Right ventricle myocardium superior (tissue), 1 donor: ENCODE data around the gene MYRIP. TPM values are rescaled to one million over a fixed set of nuclear protein-coding genes. Genes with fewer than 3 reads are reported as not detected.
"Not testable (repeated sequence)": the region's sequence is repeated elsewhere in the genome, so short reads cannot be mapped to it uniquely, and the experiment has no call there.

Experiments used
- ATAC-seq: fragments of 200-7000 bp; cut with Tn5 transposase; one replicate; pipeline ENCODE4 v1.9.1; 2020; ENCODE audit warnings: mild to moderate bottlenecking; ENCODE audit not compliant: poor library complexity
- DNase-seq: peaks from one replicate; pipeline ENCODE4 v3.0.0-alpha.2; 2020
- intact Hi-C: fragments of 100-400 bp; cut with DNase I; formaldehyde crosslinking; loops from one replicate; pipeline ENCODE4 v1.11.2; 2022
- total RNA-seq: library from RNA; stranded (reverse); fragmentation: NEBNext Ultra II Directional; extraction: Animal tissue kit (Norgen Biotek cat#: 25700); gene quantifications from one replicate; pipeline ENCODE4 v1.2.1, GENCODE V29; 2021
- donor health status: DM: no; HTN: yes; CAD: no; lungs with severe emphysema.

Gene MYRIP
- total RNA-seq, 1 donor from 2014 or later = 1.6 TPM

DNA sequence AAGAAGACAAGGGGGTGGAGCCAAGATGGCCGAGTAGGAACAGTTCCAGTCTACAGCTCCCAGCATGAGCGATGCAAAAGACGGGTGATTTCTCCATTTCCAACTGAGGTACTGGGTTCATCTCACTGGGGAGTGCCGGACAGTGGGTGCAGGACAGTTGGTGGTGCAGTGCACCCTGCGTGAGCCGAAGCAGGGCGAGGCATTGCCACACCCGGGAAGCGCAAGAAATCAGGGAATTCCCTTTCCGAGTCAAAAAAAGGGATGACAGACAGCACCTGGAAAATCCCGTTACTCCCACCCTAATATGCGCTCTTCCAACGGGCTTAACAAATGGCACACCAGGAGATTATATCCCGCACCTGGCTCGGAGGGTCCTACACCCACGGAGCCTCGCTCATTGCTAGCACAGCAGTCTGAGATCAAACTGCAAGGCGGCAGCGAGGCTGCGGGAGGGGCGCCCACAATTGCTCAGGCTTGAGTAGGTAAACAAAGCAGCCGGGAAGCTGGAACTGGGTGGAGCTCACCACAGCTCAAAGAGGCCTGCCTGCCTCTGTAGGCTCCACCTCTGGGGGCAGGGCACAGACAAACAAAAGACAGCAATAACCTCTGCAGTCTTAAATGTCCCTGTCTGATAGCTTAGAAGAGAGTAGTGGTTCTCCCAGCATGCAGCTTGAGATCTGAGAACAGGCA lies 324.6 kb downstream of the MYRIP start:
- intact Hi-C loops, DNase-seq, ATAC-seq: not testable (repeated sequence)

DNA sequence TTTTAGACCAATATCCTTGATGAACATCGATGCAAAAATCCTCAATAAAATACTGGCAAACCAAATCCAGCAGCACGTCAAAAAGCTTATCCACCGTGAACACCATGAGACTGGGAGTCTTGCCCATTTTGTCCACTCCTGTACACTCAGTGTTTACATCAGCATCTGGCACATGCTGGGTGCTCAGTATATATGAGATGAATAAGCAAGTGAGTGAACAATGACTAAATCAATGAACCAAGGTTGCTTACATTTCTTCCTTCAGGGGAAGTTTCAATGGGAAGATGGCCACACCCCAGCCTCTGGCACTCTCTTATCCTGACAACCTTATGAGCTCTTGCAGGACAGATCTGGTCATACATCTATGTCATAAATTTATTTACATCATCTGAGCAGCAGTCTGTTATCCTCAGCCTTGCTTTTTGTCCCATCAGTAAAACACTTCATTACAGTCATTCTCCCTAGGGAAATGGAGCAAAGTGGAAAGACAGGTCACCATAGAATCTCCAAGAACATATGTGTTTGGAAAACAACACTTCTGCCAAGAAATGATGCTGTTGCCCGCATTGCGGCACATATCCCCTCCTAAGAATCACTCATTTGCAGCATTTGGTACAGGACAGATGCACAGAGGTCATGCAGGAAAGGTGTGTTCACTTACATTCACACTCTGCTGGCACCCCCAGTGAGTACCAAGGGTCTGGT lies 328.3 kb downstream of the MYRIP start:
- intact Hi-C loops = no loop called here
- no peak for DNase-seq
- ATAC-seq = no peak

DNA sequence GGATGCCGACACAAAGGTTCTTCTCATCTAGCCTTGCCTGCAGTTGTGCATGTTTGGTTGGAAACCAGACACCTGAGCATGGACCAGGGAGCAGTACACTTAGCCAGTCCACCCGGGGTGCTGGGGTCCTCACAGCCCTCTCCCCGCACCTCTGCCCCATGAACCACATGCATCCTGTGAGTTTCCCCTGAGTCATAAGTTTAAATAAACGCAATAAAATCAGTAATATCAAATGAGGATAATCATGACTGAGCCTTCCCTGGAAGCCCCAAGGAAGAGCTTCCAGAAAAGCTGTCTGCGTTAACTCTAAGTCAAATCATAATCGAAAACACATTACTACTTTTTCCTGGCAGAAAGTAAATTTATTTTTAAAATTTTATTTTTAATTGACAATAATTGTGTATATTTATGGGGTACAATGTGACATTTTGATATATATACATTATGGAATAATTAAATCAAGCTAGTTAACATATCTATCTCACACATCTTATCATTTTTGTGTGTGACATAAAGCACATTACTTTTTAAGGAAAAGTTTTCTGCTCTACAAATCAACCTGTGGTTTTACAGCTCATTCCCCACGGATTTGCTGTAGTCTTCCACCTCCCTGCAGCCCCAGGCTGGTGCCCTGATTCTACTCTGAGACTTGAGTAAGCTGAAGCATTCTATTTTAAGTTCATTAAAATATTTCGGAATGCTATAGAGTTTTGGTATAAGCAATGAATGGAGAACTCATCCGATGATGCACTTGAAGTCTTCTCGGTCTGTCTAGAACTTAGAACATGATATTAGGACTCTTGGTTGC lies 334.1 kb downstream of the MYRIP start:
- no peak for DNase-seq
- ATAC-seq = no peak
- intact Hi-C loops = no loop called here

DNA sequence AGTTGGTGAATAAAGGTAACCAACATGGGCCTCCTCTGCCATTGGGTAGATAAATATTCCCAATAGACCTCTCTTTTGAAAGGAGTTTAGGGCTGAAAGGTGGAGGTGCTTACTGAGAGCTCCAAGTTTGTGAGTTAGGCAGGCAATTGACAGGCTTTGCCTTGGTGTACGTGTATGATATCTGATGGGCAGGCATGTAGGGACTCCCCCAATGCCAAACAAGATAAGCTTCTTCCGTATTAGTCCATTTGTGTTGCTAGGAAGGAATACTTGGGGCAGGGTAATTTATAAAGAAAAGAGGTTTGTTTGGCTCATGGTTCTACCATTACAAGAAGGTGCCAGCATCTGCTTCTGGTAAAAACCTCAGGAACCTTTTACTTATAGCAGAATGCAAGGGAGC lies 339.4 kb downstream of the MYRIP start:
- intact Hi-C loops = no loop called here
- ATAC-seq (no peak), DNase-seq (no peak)

DNA sequence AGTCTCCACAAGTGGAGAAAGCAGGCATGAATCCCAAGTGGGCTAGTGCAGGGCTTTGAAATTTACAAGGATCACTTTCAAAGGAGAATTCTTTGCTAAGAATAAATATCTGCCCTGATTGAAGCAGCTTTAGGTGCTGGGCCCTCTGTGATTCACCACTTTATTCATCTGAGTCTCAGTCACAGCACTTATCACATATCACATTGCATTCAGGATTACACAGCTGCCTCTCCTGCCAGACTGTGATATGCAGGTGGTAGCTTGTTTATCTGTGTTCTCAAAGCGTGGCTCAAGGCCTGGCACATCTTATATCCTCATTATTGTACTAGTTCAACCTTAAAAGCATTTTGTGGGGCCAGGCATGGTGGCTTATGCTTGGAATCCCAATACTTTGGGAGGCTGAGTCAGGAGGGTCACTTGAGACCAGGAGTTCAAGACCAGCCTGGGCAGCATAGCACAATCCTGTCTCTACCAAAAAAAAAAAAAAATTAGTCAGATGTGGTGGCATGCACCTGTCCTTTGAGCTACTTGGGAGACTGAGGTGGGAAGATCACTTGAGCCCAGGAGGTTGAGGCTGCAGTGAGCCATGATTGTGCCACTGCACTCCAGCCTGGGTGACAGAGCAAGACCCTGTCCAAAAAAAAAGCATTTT lies 343.2 kb downstream of the MYRIP start:
- ATAC-seq (no peak), DNase-seq (no peak)
- intact Hi-C loops = no loop called here

GRCh38 chr3:40160933-40161332 lies 351.5 kb downstream of the MYRIP start:
- intact Hi-C loops = no loop called here
- DNase-seq (no peak), ATAC-seq (no peak)

DNA sequence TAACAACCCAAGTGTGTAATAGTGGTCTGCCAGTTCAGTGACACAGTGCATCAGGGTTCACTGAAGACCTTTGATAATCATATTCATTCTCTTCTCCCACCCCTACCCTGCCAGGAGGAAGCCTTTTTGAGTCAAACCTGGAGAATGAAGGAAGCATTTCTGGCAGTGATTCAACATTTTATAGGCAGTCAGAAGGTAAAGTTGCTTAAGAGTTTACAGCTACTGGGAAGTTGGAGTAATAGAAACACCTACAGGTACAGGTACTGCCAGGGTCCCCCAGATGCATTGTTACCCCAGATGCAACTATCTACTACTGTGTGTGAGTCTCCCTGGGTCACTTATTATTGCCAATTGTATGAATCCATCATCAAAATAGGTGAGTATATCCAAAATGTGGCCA lies 353.2 kb downstream of the MYRIP start:
- DNase-seq = no peak
- ATAC-seq = no peak
- intact Hi-C loops = no loop called here

GRCh38 chr3:40166997-40167396 lies 357.6 kb downstream of the MYRIP start:
- DNase-seq = no peak
- intact Hi-C loops = no loop called here
- no peak for ATAC-seq

DNA sequence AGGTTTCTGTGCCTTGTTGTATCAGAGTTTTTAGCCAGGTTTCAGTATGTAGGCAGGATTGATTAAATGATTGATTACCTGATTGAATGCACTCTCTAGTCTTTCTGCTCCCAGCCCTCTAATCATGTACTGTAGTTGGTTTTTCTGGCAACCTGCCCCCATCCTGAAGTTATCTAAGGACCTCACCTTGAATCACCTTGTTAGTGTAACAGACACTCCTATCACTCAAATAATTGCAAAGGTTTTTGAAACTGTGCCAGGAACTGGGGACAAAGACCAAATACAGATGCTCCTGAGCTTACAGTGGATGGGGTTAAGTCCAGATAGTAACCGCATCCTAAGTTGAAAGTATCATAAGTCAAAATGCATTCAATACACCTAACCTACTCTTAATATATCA lies 358.5 kb downstream of the MYRIP start:
- DNase-seq (no peak), ATAC-seq (no peak)
- intact Hi-C loops = no loop called here

DNA sequence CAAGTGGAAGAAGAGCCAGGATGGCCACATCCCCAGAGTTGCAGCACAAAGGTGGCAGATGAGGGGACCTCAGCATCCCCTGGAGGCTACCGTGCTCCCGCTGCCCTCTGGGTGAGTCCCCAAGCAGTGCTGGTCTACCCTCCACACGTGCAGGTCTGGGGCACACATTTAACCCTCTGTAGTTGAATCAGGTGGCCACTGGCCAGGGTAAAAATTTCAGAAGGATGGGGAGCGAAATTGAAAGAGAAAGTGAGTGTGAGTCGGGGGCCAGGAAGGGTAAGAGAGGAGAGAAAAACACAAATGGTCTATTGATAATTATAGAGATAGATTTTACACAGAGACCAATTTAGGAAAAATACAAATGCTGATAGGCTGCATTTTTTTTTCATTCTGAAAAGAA lies 360.6 kb downstream of the MYRIP start:
- ATAC-seq (no peak), DNase-seq (no peak)
- intact Hi-C loops = loop anchor here (10.0 kb wide), 1 partner anchor 375 kb away; no protein-coding TSS in a partner anchor

- DNase-seq (no peak), ATAC-seq (no peak)
- intact Hi-C loops = loop anchor here (10.0 kb wide), 1 partner anchor 376 kb away; no protein-coding TSS in a partner anchor
These were observed 361.0 kb downstream of the MYRIP start for GRCh38 chr3:40170395-40170794.

DNA sequence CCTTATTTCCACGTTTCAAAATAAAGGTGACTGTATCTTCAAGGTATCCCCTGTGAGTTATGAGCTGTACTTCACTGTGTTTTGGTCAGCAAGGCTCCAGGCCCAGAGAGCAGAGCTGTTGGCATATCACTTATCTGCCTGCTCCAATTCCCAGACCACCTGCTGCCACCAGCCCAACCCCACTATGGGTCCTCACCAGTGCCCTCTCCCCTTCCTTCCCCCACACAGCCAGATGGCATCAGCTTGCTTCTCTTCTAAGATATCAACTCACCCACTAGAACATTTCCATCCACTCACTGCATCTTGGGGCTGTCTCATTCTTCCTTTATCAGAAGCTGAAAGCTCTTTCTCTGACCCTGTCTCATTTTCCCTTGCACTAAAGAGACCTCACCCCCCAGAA lies 363.2 kb downstream of the MYRIP start:
- DNase-seq (no peak), ATAC-seq (no peak)
- intact Hi-C loops = loop anchor here (10.0 kb wide), 1 partner anchor 378 kb away; no protein-coding TSS in a partner anchor

DNA sequence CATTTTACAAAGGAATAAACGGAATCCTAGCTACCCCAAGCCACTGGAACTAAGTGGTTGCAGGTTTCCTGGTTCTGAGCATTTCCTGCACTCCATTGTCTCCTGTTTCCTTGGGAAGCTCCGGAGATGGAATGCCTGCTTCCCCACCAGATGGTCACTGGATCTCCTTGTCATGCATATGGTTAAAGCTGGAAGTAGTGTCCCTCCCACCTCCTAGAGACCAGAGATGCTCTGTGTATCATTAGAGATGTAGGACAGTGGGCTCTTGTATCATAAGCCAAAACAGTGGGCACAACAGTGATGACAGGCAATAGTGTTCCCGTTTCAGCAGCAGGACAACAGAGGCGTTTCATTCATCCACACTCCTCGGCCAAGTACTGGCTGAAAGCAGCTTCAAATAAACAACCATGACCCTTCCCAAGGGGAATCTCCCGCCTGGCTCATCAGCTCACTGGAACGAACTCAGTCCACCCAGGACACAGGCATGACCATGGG lies 363.9 kb downstream of the MYRIP start:
- DNase-seq (no peak), ATAC-seq (no peak)
- intact Hi-C loops = loop anchor here (10.0 kb wide), 1 partner anchor 378 kb away; no protein-coding TSS in a partner anchor

- ATAC-seq (no peak), DNase-seq (no peak)
- intact Hi-C loops = loop anchor here (5.0 to 10.0 kb wide), 3 partner anchors 383 to 471 kb away; no protein-coding TSS in a partner anchor
These were observed 368.7 kb downstream of the MYRIP start for GRCh38 chr3:40178012-40178594.

DNA sequence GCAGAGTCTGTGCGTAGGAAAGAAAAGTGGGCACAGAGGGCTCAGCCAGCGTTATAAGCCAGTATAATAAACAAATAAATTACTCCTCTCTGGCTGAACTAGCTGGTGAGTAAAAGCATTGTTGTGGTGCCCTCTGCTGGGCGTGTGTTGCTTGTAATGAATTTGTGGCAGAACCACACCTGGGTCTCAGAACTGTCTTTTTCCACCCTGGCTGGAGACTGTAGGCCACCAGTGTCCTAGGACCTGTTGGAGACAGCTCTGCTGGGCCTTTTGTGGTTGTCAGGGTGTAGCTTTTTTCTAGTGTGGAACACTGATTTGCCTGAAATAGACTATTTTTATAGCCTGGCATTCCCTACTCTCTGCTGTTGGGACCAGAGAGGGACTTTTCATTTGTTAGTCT lies 369.6 kb downstream of the MYRIP start:
- intact Hi-C loops = loop anchor here (5.0 to 10.0 kb wide), 3 partner anchors 384 to 472 kb away; no protein-coding TSS in a partner anchor
- ATAC-seq (peak; percentile 84), DNase-seq (peak; percentile 81)

DNA sequence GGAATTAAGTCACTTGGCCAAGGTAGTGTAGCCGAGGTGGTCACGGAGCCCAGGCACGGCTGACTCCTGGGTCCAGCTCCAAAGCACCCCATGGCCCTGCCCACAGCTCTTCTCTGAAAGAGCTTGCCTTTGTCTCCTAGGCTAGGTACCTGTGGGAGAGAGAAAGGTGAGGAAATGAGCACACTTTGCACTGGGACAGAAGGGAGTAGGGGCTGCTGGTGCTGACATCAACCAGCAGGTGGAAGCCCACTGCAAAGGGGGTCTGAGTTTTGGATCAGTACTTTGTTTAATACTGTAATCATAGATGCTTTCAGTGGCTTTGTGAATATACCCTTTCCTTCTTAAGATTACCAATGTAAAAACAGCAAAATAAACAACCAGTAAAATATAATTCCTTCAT lies 371.8 kb downstream of the MYRIP start:
- intact Hi-C loops = no loop called here
- no peak for ATAC-seq
- DNase-seq = no peak

- DNase-seq = no peak
- intact Hi-C loops = no loop called here
- no peak for ATAC-seq
These were observed 375.8 kb downstream of the MYRIP start for GRCh38 chr3:40185029-40185695.

DNA sequence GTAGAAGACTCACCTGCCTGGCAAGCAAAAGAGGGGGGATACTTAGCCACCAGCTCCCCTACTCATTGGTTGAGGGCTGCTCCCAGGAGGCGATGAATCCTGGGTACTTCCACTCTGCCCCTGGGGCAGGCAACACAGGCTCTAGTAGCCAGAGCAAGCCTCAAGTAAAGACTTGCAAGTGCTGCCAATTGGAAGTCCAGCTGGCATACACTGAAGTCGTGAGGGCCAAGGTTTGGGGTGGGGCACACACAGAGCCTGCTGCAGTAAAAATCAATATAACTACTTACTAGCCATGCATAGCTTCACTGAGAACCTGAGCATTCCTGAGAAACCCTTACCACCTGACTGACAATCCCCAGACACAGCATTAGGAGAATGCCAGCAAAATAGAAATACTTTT lies 377.1 kb downstream of the MYRIP start:
- intact Hi-C loops = no loop called here
- DNase-seq = no peak
- no peak for ATAC-seq
